Measurements from ENCODE around the gene CISD2. TPM values are rescaled to one million over a fixed set of nuclear protein-coding genes. Genes with fewer than 3 reads are reported as not detected.
"Not testable (repeated sequence)": the region's sequence is repeated elsewhere in the genome, so short reads cannot be mapped to it uniquely, and the experiment has no call there.

Gene CISD2, protein sequence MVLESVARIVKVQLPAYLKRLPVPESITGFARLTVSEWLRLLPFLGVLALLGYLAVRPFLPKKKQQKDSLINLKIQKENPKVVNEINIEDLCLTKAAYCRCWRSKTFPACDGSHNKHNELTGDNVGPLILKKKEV
- total RNA-seq (10 to 100 TPM; 43.6 to 43.7 TPM), polyA plus RNA-seq (36.0 TPM)

DNA sequence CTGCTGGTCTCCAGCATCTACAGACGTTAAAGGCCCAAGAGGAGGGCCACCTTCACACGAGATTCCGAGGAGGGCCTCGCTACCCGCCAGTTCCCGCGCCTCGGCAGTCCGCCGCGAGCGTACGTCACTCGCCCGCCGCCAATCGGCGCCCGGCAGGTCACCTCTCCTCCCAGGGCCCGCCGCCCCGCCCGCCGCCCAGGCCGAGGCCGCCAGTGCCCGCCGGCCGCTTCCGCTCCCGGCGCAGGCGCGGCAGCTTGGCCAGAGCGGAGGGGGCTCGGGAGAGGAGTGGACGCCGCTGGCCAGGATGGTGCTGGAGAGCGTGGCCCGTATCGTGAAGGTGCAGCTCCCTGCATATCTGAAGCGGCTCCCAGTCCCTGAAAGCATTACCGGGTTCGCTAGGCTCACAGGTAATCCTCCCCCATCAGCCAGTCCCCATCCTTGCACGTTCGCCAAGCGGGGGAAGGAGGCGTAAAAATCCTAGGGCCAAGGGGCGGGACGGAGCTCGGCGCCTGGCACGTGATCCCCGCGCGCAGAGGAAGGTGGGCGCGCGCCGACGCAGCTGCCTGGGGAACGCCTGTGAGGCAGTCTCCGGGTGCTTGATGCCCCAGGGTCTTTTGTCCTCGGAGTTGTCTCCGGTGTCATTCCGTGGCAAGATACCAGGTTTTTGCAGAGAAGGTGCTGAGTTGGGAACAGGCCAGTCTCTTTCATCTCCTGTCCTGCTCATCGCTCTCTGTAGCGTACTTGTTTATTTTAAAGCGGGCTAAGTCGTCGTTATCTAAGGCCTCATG lies at the start of gene CISD2:
CISD2 (plus strand) TSS at position 212 of the 788 bp plus-strand sequence; CDS start at position 305, 93 bp downstream.
- no peaks in the 10 kb centered on the region for H3K27me3 ChIP-seq (ENCODE audit: insufficient read depth, low read length, poor library complexity, severe bottlenecking)
- H3K27ac ChIP-seq (ENCODE audit: low read depth, low read length) = peak within 1 kb of the TSS; percentile 98
- DNase-seq = peak; percentile 88 to 95 (median 93)
- Mint-ChIP-seq H3K9me3 (no peaks in the 10 kb centered on the region), H3K36me3 (peaks cover 0 to 25% (median 7%) of the 10 kb centered on the region in 3 donors), H3K27ac (peak within 1 kb of the TSS; percentile 97 to 100 (median 100)), H3K4me3 (peak within 1 kb of the TSS; percentile 89 to 99 (median 96)), H3K4me1 (peaks cover 56 to 83% (median 79%) of the 10 kb centered on the region in 3 donors), H3K27me3 (no peaks in the 10 kb centered on the region)
- H3K36me3 ChIP-seq (ENCODE audit: insufficient read depth, low read length) = no peaks in the 10 kb centered on the region
- no peaks in the 10 kb centered on the region for H3K9me3 ChIP-seq (ENCODE audit: low read length)
- ChIA-PET CTCF (interaction anchor here (0.9 to 2.5 kb wide), 6 partner anchors 42 to 439 kb away, joined by 3 to 29 read pairs (median 4); partner anchors contain the start of gene UBE2D3), POLR2A (interaction anchor here (0.7 to 5.0 kb wide), 11 partner anchors 13 to 524 kb away, joined by 3 to 182 read pairs (median 4); partner anchors contain the start of genes MANBA, SLC39A8, SLC9B1 and UBE2D3)
- peak within 1 kb of the TSS; percentile 80 for H3K4me3 ChIP-seq (ENCODE audit: low read length)
- peaks cover 26% of the 10 kb centered on the region for H3K4me1 ChIP-seq (ENCODE audit: insufficient read depth, low read length)

DNA sequence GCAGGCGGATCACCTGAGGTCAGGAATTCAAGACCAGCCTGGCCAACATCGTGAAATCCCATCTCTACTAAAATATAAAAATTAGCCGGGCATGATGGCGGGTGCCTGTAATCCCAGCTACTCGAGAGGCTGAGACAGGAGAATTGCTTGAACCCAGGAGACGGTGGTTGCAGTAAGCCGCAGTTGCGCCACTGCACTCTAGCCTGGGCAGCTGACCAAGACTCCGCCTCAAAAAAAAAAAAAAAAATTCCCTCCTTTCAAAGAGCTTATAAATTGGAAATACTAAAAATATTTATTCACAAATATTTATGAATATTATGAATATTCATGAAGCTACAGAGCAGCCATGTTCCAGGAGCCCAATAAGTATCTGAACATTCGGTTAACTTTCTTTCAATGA lies 49.7 kb upstream of the CISD2 start:
- Mint-ChIP-seq H3K27ac (peak overlapping the region in 7 of 8 donors; percentile 71 to 98 (median 87)), H3K4me3 (peak overlapping the region; percentile 54 to 75 (median 68)), H3K4me1 (peaks cover 47 to 88% (median 49%) of the 10 kb centered on the region in 3 donors), H3K36me3 (peaks cover 0 to 75% (median 21%) of the 10 kb centered on the region in 3 donors)
- not testable (repeated sequence) for DNase-seq; H3K27me3 ChIP-seq (ENCODE audit: insufficient read depth, low read length, poor library complexity, severe bottlenecking); H3K9me3 ChIP-seq (ENCODE audit: low read length); H3K36me3 ChIP-seq (ENCODE audit: insufficient read depth, low read length); H3K27me3 Mint-ChIP-seq; H3K9me3 Mint-ChIP-seq
- Histone ChIP-seq H3K4me1 (ENCODE audit: insufficient read depth, low read length) (peaks cover 93% of the 10 kb centered on the region), H3K27ac (ENCODE audit: low read depth, low read length) (peak overlapping the region; percentile 63), H3K4me3 (ENCODE audit: low read length) (peak overlapping the region; percentile 36)
- ChIA-PET POLR2A (interaction anchor here (1.0 to 3.6 kb wide), 3 partner anchors 8 to 9 kb away, joined by 4 to 26 read pairs (median 10); partner anchors contain the start of gene UBE2D3), CTCF (interaction anchor here (0.7 to 1.4 kb wide), 3 partner anchors 10 to 50 kb away, joined by 3 read pairs; partner anchors contain the start of gene CISD2)

DNA sequence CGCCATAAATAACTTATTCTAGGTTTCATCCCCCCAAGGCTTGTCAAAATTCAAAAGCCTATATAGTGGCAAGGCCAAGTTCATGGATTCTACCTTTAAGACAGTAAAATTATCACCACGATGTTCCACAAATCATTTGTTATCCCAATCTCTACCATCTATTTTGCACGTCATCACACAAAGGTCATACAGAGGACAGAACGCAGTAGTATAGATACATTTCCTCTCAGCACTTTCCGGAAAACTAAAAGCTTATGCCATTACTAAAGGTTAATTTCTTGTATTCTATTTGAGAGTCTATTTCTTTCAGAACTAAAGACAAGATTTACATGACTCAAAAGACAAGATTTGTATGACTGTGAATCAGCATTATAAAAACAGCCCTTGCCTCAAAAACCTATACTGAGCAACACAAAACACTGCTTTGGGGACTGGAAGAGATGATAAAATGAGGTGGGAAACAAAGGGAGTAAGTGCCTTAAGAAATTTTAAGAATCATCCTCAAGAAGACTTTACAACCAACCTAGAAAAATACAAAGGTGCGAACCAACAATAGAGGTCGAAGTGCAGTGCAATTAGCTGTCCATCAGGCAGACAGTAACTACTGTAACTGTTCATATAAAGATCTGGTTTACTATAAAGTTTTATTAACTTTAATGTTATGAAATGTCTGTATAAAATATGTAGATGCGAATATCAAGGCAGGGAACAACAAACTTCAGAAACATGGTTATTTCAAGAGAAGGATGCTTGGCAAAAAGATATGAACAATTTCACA lies 49.0 kb upstream of the CISD2 start:
- peak overlapping the region in 4 of 8 donors; percentile 73 to 98 (median 96) for H3K27ac Mint-ChIP-seq
- CTCF ChIA-PET = interaction anchor here (0.7 to 1.4 kb wide), 3 partner anchors 10 to 49 kb away, joined by 3 read pairs; partner anchors contain the start of gene CISD2
- peaks cover 94% of the 10 kb centered on the region for H3K4me1 ChIP-seq (ENCODE audit: insufficient read depth, low read length)
- peaks cover 0 to 75% (median 23%) of the 10 kb centered on the region in 3 donors for H3K36me3 Mint-ChIP-seq
- peak overlapping the region in 1 of 7 donors; percentile 88 for H3K4me3 Mint-ChIP-seq
- peak overlapping the region; percentile 63 for H3K27ac ChIP-seq (ENCODE audit: low read depth, low read length)
- POLR2A ChIA-PET = interaction anchor here (1.0 to 1.3 kb wide), 3 partner anchors 8 to 49 kb away, joined by 4 to 10 read pairs (median 8); partner anchors contain the start of genes CISD2 and UBE2D3
- H3K27me3 ChIP-seq (ENCODE audit: insufficient read depth, low read length, poor library complexity, severe bottlenecking) = no peaks in the 10 kb centered on the region
- H3K4me3 ChIP-seq (ENCODE audit: low read length) = peak overlapping the region; percentile 12
- no peaks in the 10 kb centered on the region for H3K9me3 Mint-ChIP-seq
- H3K4me1 Mint-ChIP-seq = peaks cover 40 to 87% (median 42%) of the 10 kb centered on the region in 3 donors
- DNase-seq = peak in 3 of 5 donors; percentile 29 to 69 (median 64)
- no peaks in the 10 kb centered on the region for H3K9me3 ChIP-seq (ENCODE audit: low read length)
- peaks cover 5% of the 10 kb centered on the region for H3K36me3 ChIP-seq (ENCODE audit: insufficient read depth, low read length)
- H3K27me3 Mint-ChIP-seq = no peaks in the 10 kb centered on the region

DNA sequence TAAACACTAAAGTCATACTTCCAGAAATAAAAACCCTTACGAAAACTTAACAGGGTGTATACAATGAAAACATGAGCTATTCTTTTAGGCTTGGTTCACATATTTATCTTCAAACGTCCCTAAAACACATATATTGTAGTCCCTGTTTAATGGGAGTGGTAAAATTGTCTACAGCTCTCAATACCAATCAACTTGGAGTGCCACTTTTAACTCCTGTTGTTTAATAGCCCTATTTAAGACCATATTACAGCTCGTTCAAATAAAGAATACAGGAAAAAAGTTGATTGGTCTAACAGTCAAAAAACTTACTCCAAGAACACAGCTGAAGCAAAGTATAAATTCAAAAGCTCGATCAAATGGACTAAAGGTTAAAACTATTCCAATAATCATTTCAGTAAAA lies 45.3 kb upstream of the CISD2 start:
- peaks cover 11 to 61% (median 11%) of the 10 kb centered on the region in 3 donors for H3K4me1 Mint-ChIP-seq
- CTCF ChIA-PET = interaction anchor here (0.9 to 1.7 kb wide), 4 partner anchors 12 to 63 kb away, joined by 3 to 4 read pairs (median 4); partner anchors contain the start of gene MANBA
- peaks cover 9% of the 10 kb centered on the region for H3K36me3 ChIP-seq (ENCODE audit: insufficient read depth, low read length)

DNA sequence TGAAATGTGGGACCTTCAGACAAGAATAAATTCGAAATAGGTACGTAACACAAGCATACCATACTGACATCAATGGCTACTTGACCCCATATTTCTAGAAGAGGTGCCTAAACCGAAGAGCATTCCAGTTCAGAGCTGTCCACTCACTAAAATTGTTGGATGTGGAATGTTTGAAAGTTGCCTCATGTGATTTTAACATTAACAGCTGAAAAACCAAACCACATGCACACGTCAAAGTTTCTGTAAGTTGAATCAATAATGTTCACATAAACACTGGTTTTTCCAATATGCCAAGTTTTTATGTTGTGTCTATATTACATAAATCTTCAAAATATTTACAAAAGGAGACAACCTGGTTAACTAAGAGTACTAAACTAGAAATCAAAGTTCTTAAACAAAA lies 44.9 kb upstream of the CISD2 start:
- Histone ChIP-seq H3K27ac (ENCODE audit: low read depth, low read length) (no peak overlapping the region), H3K27me3 (ENCODE audit: insufficient read depth, low read length, poor library complexity, severe bottlenecking) (no peaks in the 10 kb centered on the region), H3K4me3 (ENCODE audit: low read length) (peak overlapping the region; percentile 90), H3K36me3 (ENCODE audit: insufficient read depth, low read length) (peaks cover 9% of the 10 kb centered on the region), H3K4me1 (ENCODE audit: insufficient read depth, low read length) (peaks cover 62% of the 10 kb centered on the region), H3K9me3 (ENCODE audit: low read length) (no peaks in the 10 kb centered on the region)
- DNase-seq = no peak
- Mint-ChIP-seq H3K36me3 (peaks cover 0 to 44% (median 15%) of the 10 kb centered on the region in 3 donors), H3K27ac (peak overlapping the region in 4 of 8 donors; percentile 52 to 92 (median 78)), H3K9me3 (peaks cover 0 to 3% (median 0%) of the 10 kb centered on the region in 5 donors), H3K4me3 (no peak overlapping the region), H3K27me3 (peaks cover 0 to 5% of the 10 kb centered on the region in 2 donors), H3K4me1 (peaks cover 11 to 60% (median 11%) of the 10 kb centered on the region in 3 donors)
- POLR2A ChIA-PET = interaction anchor here (0.8 to 7.0 kb wide), 3 partner anchors 10 to 63 kb away, joined by 4 to 182 read pairs (median 52); partner anchors contain the start of genes CISD2 and MANBA
- CTCF ChIA-PET = interaction anchor here (0.9 to 1.7 kb wide), 5 partner anchors 8 to 63 kb away, joined by 3 to 4 read pairs (median 4); partner anchors contain the start of gene MANBA

More for the DNA sequence above, 45.3 kb upstream of the CISD2 start:
- Mint-ChIP-seq H3K9me3 (peaks cover 0 to 3% (median 0%) of the 10 kb centered on the region in 5 donors), H3K4me3 (no peak overlapping the region), H3K27me3 (peaks cover 0 to 5% of the 10 kb centered on the region in 2 donors), H3K27ac (peak overlapping the region in 4 of 8 donors; percentile 30 to 92 (median 68)), H3K36me3 (peaks cover 0 to 48% (median 15%) of the 10 kb centered on the region in 3 donors)
- H3K27me3 ChIP-seq (ENCODE audit: insufficient read depth, low read length, poor library complexity, severe bottlenecking) = no peaks in the 10 kb centered on the region
- no peak for DNase-seq
- H3K4me1 ChIP-seq (ENCODE audit: insufficient read depth, low read length) = peaks cover 62% of the 10 kb centered on the region
- POLR2A ChIA-PET = interaction anchor here (0.8 to 7.0 kb wide), 3 partner anchors 10 to 63 kb away, joined by 4 to 182 read pairs (median 52); partner anchors contain the start of genes CISD2 and MANBA
- peak overlapping the region; percentile 5 for H3K27ac ChIP-seq (ENCODE audit: low read depth, low read length)
- no peaks in the 10 kb centered on the region for H3K9me3 ChIP-seq (ENCODE audit: low read length)
- peak overlapping the region; percentile 90 for H3K4me3 ChIP-seq (ENCODE audit: low read length)

DNA sequence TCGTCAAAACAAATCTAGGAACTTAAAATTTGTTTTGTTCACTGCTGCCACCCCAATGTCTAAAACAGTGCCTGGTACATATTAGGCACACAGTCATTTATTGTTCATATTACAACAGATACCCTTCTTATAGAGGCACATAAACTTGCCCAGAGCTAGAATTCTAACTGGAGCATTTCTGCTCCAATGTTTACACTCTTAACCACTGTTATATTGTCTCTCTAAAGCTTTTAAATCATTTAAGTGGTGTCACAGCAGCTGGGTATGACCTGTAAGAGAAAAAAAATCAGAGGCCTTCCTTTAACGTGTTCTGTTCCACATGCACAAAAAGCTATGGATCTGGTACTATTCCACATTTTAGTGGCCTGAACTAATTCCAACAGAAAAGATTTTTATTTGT lies 44.4 kb upstream of the CISD2 start:
- ChIA-PET POLR2A (interaction anchor here (0.6 to 7.0 kb wide), 3 partner anchors 10 to 64 kb away, joined by 3 to 182 read pairs (median 52); partner anchors contain the start of genes CISD2 and MANBA), CTCF (interaction anchor here (1.2 to 1.7 kb wide), 2 partner anchors 8 to 13 kb away, joined by 4 read pairs; no protein-coding TSS in a partner anchor)
- H3K4me1 ChIP-seq (ENCODE audit: insufficient read depth, low read length) = peaks cover 61% of the 10 kb centered on the region
- Mint-ChIP-seq H3K9me3 (peaks cover 0 to 3% (median 0%) of the 10 kb centered on the region in 5 donors), H3K36me3 (peaks cover 0 to 43% (median 15%) of the 10 kb centered on the region in 3 donors), H3K27me3 (peaks cover 0 to 5% of the 10 kb centered on the region in 2 donors), H3K27ac (peak overlapping the region in 2 of 8 donors; percentile 72 to 79), H3K4me1 (peaks cover 15 to 62% (median 15%) of the 10 kb centered on the region in 3 donors), H3K4me3 (no peak overlapping the region)
- peaks cover 9% of the 10 kb centered on the region for H3K36me3 ChIP-seq (ENCODE audit: insufficient read depth, low read length)
- no peaks in the 10 kb centered on the region for H3K9me3 ChIP-seq (ENCODE audit: low read length)
- no peak for DNase-seq
- H3K4me3 ChIP-seq (ENCODE audit: low read length) = peak overlapping the region; percentile 90
- H3K27ac ChIP-seq (ENCODE audit: low read depth, low read length) = peak overlapping the region; percentile 99
- no peaks in the 10 kb centered on the region for H3K27me3 ChIP-seq (ENCODE audit: insufficient read depth, low read length, poor library complexity, severe bottlenecking)

Data from CD8-positive, alpha-beta memory T cell (primary cell).